ENCODE data around the gene TM9SF2.

TM9SF2 gene

DNA sequence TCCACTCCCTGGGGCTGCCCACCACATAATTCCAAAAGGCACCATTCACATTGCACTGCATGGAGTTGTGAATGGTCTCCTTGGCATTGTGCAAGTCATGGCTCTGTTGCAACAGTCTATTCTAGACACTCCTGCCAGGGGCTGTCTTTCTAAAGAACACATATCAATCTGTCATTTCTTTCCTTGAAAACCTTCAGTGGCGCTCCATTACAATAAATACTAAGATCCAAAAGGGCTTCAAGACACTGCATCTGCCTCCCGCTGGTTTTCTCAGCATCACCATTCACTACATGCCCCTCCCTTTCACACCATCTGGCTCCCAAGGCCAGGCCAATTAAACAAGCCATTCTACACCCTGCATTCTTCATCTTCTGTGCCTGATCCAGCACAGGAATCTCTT is 32.2 kb upstream of the TM9SF2 start:
- TF ChIP-seq, protein P1, sequence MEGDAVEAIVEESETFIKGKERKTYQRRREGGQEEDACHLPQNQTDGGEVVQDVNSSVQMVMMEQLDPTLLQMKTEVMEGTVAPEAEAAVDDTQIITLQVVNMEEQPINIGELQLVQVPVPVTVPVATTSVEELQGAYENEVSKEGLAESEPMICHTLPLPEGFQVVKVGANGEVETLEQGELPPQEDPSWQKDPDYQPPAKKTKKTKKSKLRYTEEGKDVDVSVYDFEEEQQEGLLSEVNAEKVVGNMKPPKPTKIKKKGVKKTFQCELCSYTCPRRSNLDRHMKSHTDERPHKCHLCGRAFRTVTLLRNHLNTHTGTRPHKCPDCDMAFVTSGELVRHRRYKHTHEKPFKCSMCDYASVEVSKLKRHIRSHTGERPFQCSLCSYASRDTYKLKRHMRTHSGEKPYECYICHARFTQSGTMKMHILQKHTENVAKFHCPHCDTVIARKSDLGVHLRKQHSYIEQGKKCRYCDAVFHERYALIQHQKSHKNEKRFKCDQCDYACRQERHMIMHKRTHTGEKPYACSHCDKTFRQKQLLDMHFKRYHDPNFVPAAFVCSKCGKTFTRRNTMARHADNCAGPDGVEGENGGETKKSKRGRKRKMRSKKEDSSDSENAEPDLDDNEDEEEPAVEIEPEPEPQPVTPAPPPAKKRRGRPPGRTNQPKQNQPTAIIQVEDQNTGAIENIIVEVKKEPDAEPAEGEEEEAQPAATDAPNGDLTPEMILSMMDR (IDR thresholded peaks at IDR 0.05), result no peak

DNA sequence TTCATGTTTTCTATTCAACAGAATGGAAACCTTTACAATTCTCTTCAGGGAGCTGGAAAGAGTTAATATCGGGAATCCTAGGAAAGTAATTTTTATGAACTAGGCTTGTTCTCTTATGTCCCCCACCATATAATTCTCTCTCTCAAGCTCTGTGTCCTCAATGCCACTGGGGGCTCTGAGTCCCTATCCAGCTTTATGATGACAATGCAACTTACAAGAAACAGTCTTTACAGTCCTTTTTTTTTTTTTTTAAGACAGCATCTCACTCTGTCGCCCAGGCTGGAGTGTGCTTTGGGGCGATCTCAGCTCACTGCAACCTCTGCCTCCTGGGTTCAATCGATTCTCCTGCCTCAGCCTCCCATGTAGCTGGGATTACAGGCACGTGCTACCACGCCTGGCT is 31.2 kb upstream of the TM9SF2 start:
- TF ChIP-seq, protein P1 (IDR thresholded peaks at IDR 0.05), result no peak

DNA sequence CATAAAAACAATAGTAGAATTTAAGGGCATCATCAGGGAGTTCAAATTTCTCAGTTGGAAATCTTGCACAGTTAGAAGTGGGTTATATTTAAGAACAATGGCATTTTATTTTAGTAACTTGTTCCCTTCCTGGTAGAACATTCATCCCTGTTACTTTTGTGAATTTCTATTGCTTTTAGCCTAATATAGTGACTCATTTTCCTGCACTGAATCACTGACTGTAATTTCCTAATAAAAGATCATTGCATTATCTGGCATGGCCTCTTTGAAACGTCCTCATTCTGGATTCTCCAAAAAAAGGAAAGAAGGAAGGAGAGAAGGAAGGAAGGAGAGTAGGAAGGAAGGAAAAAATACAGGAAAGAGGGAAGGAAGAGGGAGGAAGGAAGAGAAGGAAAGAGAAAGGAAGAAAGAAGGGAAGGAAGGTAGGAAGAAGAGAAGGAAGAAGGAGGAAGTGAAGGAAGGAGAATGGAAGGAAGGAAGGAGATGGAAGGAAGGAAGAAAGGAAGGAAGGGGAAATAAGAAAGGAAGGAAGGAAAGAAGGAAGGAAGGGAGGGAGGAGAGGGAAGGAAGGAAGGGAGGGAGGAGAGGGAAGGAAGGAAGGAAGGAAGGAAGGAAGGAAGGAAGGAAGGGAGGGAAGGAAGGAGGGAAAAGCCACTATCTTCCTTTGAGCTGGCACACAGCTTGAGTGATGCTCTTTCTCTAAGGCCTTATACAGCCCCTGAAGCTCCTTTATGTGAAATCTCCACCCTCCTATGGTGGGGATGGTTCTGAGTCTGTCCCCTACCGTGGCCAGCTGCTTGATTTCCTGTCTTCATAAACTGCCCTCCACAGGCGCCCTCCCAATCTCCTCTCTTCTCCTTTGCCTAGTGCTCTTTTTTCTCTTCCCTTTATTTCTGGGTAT is 29.8 kb upstream of the TM9SF2 start:
- TF ChIP-seq, protein P1 (IDR thresholded peaks at IDR 0.05), result no peak

DNA sequence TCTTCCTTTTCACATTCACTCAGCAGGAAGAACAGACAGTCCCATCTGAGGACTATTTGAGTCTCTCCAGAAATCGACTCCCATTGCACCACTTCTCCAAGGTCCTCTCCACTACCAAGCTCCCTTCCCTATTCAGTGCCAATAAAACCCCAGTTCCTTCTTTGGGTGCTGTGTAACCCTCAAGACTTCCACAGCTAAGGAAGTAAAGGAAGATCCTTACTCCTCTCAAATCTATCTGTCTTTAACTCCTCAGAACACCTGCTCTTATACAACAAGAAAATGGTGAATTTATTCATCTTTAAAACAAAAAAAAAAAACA is 29.2 kb upstream of the TM9SF2 start:
- TF ChIP-seq, protein P1 (IDR thresholded peaks at IDR 0.05), result no peak

DNA sequence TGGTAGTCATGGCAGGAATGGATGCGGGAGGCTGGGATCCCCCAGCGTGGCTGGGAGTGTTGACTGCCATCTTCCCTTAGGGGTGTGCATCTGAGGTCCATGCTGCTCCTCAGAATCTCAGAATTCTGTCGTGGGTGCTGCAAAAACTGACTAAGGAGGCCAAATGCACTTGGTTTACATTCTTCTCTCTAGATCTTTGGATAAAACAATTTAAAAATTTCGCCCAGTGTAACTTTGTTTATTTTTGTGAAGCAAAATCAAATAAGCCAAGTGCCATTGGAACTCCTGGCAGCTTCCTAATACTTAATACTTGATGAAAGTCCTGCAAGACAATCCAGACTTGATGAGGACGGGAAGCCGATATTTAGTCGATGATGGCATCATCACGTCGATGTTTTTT is 27.8 kb upstream of the TM9SF2 start:
- TF ChIP-seq, protein P1 (IDR thresholded peaks at IDR 0.05), result no peak

DNA sequence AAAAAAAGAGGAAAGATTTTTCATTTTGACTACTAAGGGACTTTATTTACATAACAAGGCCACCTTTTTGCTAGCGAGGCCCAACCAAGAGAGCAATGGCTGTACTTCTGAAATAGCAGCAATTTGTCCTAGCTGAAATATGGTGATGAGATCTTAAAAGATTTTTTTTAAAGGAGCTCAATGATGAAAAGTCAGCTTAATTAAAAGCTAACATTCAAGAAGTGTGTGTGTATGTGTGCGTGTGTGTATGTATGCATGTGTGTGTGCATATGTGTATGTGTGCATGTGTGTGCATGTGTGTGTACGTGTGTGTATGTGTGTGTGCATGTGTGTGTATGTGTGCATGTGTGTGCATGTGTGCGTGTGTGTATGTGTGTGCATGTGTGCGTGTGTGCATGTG is 24.6 kb upstream of the TM9SF2 start:
- TF ChIP-seq, protein P1 (IDR thresholded peaks at IDR 0.05), result no peak

DNA sequence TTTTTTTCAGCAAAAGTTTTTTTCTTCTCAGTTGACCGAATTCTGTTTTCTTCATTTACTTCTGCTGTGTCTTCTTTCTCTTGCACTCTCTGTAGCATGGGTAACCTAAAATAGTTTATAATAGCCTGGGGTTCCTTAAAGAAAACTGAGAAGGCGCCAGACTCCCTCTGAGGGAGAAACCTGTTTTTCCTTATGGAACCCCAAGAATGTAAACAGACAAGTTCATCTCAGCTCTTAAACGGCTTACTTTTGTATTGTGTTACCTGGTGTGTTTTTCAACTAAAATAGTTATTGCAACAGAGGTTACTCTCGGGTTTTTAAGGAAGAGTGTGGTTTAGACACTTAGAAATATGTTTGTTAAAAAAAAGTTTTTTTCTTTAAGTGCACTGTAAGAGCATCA is 23.8 kb upstream of the TM9SF2 start:
- TF ChIP-seq, protein P1 (IDR thresholded peaks at IDR 0.05), result no peak

DNA sequence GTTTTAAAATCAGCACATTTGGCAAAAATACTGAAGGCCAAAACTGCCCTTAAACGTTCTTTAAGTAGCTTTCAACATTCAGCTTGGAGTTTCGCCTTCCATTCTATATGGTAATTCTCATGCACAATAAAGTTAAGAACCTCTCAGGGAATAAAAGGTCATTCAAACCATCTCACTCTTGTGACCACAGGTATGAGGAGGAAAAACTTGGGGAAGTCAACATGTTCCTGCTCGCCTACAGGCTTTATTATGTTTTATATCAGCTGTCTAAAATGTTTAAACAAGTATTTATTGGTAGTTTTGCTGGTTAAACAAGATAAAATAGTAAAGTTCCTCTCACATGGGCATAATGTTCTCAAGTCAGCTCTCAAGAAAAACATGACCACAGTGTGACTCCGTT is 19.9 kb upstream of the TM9SF2 start:
- TF ChIP-seq, protein P1 (IDR thresholded peaks at IDR 0.05), result no peak
